T-helper 1 cell treated with Interleukin-12 subunit alpha and Interleukin-12 subunit beta and Interleukin-4 antibody, amounts not matched to agents 30 μg/mL and 1 μg/mL, for 36 hours (primary cell): Measurements from ENCODE around the gene PLA2G2F.
A peak's percentile ranks its signal among the peaks of the same experiment; 100 is the strongest.

Experiments
- H3K27ac Mint-ChIP-seq: one replicate; pipeline ENCODE4 v1.8.0; 2021; ENCODE audit warnings: mild to moderate bottlenecking, mixed read lengths
- H3K27me3 Mint-ChIP-seq: one replicate; pipeline ENCODE4 v1.8.0; 2021; ENCODE audit warnings: low read depth, mixed read lengths
- H3K36me3 Mint-ChIP-seq: one replicate; pipeline ENCODE4 v1.8.0; 2021; ENCODE audit warnings: low read depth, mixed read lengths
- H3K4me1 Mint-ChIP-seq: one replicate; pipeline ENCODE4 v1.8.0; 2021; ENCODE audit warnings: low read depth, mixed read lengths
- H3K4me3 Mint-ChIP-seq: one replicate; pipeline ENCODE4 v1.8.0; 2021; ENCODE audit warnings: mild to moderate bottlenecking, moderate library complexity, mixed read lengths
- H3K9me3 Mint-ChIP-seq: one replicate; pipeline ENCODE4 v1.8.0; 2021; ENCODE audit warnings: mixed read lengths

PLA2G2F gene, protein sequence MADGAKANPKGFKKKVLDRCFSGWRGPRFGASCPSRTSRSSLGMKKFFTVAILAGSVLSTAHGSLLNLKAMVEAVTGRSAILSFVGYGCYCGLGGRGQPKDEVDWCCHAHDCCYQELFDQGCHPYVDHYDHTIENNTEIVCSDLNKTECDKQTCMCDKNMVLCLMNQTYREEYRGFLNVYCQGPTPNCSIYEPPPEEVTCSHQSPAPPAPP

DNA sequence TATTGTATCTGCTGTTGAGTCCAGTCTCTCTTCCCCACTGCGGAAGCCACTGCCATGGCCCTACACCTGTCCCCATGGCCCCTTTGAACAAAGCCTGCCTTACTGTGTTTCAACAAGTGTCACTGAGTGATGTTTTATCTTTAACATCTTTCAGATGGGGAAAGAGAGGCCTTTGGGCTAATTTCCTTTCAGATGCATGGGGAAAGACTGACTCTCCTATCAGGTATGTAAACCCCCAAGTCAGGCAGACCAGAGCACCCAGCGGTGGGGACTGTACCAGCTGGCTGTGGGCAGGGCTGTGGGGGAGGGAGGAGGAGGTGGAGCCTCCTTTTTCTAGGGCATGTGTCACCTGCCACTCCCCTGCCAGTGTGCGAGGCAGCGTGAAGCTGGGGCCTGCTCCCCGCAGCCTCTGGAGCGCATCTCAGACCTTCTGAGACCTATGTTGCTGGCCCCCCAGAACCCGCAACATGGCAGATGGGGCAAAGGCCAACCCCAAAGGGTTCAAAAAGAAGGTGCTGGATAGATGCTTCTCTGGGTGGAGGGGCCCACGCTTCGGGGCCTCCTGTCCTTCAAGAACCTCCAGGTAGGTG is at the start of gene PLA2G2F:
Gene PLA2G2F, plus strand, starts transcription at position 363 of the 590 bp plus-strand sequence. Its CDS starts 105 bp downstream, at position 468.
- Mint-ChIP-seq H3K27ac (no peak within 1 kb of the TSS), H3K4me3 (no peak within 1 kb of the TSS), H3K4me1 (no peaks in the 10 kb centered on the region), H3K9me3 (no peaks in the 10 kb centered on the region), H3K36me3 (no peaks in the 10 kb centered on the region), H3K27me3 (no peaks in the 10 kb centered on the region)

DNA sequence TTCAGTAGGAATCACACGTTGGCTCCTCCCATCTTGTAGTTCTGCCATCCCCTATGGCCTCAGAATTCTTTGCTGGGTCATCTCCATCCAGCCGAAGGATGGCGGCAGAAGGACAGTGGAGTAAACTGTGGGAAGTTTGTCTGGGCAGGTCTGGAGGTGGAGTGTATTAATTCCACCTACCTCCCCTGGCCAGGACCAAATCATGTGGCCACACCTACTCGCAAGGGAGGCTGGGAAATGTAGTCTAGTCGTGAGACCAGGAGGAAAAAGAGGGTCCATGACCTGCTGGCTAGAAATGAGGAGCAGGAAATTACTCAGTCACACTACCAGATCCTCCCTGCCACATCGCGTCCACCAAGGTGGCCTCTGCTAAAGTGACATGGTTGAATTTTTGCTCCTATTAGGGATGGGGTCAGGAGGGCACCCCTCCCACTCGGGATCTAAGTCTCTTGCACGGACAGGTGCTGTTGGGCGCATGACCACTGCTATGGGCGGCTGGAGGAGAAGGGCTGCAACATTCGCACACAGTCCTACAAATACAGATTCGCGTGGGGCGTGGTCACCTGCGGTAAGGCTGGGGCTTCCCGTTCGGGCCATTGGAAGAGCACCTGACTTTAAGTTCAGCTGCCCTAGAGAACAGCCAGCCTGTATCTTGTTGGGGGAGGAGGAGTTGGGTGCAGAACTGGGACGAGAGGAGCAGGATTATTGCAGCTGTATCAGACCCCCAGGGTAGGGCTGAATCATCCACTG is 49.6 kb upstream of the PLA2G2F start:
- no peak overlapping the region for H3K27ac Mint-ChIP-seq
- H3K4me3 Mint-ChIP-seq: no peak overlapping the region
- H3K27me3 Mint-ChIP-seq: peaks cover 10% of the 10 kb centered on the region
- no peaks in the 10 kb centered on the region for H3K4me1 Mint-ChIP-seq
- no peaks in the 10 kb centered on the region for H3K9me3 Mint-ChIP-seq
- no peaks in the 10 kb centered on the region for H3K36me3 Mint-ChIP-seq

DNA sequence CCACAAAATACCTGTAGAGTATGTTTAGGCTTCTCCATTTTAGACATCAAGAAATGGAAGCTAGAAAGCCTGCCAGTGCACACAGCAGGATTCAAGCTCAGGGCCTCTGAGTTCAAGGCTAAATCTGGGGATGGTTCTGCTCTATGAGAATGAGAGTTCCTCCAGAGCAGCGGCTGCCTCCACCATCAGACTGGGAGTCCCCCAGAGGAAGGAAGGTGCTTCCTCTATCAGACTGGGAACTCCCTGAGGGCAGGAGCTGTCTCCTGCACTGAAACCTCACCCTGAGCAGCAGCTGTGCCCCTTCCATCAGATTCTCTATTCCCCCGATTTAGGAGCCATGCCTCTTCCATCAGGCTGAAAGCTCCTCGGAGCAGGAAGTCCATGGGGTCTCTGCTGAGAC is 49.0 kb upstream of the PLA2G2F start:
- no peaks in the 10 kb centered on the region for H3K9me3 Mint-ChIP-seq
- no peaks in the 10 kb centered on the region for H3K36me3 Mint-ChIP-seq
- no peaks in the 10 kb centered on the region for H3K4me1 Mint-ChIP-seq
- H3K27ac Mint-ChIP-seq: no peak overlapping the region
- peaks cover 10% of the 10 kb centered on the region for H3K27me3 Mint-ChIP-seq
- no peak overlapping the region for H3K4me3 Mint-ChIP-seq

DNA sequence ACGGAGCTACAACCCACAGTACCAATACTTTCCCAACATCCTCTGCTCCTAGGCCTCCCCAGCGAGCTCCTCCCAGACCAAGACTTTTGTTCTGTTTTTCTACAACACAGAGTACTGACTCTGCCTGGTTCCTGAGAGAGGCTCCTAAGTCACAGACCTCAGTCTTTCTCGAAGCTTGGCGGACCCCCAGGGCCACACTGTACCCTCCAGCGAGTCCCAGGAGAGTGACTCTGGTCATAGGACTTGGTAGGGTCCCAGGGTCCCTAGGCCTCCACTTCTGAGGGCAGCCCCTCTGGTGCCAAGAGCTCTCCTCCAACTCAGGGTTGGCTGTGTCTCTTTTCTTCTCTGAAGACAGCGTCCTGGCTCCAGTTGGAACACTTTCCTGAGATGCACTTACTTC is 48.5 kb upstream of the PLA2G2F start:
- Mint-ChIP-seq H3K9me3 (no peaks in the 10 kb centered on the region), H3K27me3 (peaks cover 10% of the 10 kb centered on the region), H3K27ac (no peak overlapping the region), H3K36me3 (no peaks in the 10 kb centered on the region), H3K4me3 (no peak overlapping the region), H3K4me1 (no peaks in the 10 kb centered on the region)

DNA sequence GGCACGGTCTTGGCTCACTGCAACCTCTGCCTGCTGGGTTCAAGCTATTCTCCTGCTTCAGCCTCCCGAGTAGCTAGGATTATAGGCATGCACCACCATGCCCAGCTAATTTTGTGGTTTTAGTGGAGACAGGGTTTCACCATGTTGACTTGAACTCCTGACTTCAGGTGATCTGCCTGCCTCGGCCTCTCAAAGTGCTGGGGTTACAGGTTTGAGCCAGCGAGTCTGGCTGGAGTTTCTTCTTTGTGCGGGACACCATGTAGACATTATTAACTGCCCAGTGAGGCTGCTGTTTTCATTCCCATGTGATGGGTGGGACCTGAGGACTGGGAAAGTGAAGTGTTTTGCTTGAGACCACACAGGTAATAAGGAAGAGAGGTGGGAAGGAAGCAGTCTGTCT is 45.8 kb upstream of the PLA2G2F start:
- Mint-ChIP-seq H3K4me3 (no peak overlapping the region), H3K27me3 (peaks cover 7% of the 10 kb centered on the region), H3K9me3 (no peaks in the 10 kb centered on the region), H3K4me1 (no peaks in the 10 kb centered on the region), H3K27ac (no peak overlapping the region), H3K36me3 (no peaks in the 10 kb centered on the region)

DNA sequence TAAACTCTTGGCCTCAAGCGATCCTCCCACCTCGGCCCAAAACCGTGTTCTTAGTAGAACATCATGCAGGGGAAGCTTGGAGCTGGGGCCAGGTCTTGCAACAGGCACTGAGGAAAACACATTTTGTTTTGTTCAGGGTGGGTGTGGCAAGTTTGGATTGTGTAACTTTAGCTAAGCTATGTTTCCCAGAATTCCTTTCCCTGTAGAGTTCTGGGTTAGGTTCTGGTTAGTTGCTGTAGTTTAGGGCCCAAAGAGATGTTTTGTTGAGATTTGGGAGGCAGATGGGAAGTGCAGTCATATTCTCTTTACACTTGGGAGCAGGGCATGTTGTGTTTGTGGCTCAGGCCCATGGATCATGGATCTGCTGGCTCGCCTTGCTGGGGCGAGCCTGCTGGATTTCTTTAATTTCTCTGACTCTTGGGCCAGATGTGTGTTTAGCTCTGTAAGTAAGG is 45.2 kb upstream of the PLA2G2F start:
- Mint-ChIP-seq H3K4me3 (no peak overlapping the region), H3K36me3 (no peaks in the 10 kb centered on the region), H3K9me3 (no peaks in the 10 kb centered on the region), H3K27ac (no peak overlapping the region), H3K4me1 (no peaks in the 10 kb centered on the region), H3K27me3 (peaks cover 7% of the 10 kb centered on the region)

DNA sequence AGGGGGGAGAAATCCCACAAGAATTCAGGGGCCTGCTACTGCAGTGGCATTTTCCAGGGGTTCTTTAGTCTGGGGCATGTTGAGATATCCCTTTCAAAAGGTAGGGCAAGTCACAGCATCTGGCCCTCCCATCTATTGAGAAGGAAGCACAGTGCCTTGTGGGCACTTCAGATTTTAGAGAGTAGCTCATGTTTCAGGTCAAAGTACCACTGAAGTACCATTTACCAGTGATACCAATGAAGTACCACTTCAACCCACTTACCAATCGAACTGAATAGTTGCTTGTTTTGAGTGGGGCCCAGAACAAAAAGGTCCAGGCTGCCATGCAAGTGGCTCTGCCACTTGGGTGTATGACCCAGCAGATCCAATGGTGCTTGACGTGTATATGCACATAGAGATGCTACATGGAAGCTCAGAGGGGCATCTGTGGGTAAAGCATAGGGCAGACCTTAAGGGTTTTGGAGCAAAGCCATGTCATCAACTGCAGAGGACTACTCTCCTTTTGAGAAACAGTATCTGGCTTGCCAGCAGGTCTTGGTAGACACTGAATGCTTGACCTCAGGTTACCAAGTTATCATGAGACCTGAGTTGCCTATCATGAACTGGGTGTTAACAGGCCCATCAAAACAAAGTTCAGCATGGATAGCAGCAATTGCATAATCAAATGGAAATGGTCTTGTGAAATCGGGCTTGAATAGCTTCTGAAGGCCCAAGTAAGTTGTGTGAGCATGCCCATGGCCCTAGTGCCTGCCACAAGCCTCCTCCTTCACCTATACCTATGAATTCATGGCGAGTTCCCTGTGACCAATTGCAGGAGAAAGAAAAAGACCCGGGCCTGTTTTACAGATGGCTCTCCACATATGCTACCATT is 43.3 kb upstream of the PLA2G2F start:
- no peak overlapping the region for H3K4me3 Mint-ChIP-seq
- no peak overlapping the region for H3K27ac Mint-ChIP-seq
- H3K4me1 Mint-ChIP-seq: no peaks in the 10 kb centered on the region
- peaks cover 7% of the 10 kb centered on the region for H3K27me3 Mint-ChIP-seq
- no peaks in the 10 kb centered on the region for H3K9me3 Mint-ChIP-seq
- no peaks in the 10 kb centered on the region for H3K36me3 Mint-ChIP-seq

DNA sequence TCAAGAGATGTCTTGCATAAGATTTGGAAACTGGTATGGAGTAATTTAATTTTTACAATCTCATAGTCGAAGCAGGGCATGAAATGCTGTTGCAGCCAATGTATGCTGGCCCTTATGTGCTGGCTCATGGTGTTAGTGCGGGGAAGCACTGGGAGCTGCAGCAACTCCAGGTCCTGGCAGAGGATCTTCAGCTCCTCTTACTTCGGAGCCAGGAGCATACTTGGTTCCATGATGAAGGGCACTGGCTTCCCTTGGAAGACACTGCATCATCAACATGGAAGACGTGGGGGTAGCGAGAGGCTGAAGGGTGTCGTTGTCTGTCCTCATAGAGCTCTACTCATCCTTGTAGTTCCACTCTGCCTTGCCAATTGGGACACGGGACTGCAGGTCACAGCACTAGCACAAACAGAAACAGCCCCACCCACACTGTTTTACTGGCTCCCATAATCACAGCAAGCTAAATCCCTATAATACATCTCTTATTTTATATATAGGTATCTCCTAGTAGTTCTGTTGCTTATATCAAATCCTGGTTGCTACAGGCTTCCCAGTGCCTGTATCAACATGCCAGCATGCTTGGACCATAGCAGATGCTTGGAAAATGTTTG is 42.2 kb upstream of the PLA2G2F start:
- Mint-ChIP-seq H3K27ac (no peak overlapping the region), H3K4me3 (no peak overlapping the region), H3K27me3 (peaks cover 7% of the 10 kb centered on the region), H3K4me1 (peaks cover 2% of the 10 kb centered on the region), H3K36me3 (no peaks in the 10 kb centered on the region), H3K9me3 (no peaks in the 10 kb centered on the region)

DNA sequence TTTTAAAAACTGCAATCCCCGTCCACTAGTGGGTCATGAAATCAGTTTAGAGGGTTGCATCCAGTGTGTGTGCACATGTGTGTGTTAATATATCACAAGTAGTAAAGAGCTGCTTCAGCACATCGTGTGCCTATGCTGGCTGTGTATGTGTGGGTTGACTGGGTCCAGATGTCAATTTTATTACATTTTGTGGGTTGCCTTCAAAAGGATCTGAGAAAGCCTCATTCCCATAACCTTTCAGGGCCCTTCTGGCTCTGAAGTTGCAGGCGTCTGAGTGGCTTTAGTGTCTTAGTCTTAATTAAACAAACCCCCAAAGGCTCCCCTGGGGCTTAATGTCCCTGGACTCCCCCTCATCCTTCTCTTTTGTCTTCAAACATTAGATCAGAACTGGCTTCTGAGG is 39.6 kb upstream of the PLA2G2F start:
- H3K9me3 Mint-ChIP-seq: no peaks in the 10 kb centered on the region
- no peak overlapping the region for H3K27ac Mint-ChIP-seq
- peaks cover 8% of the 10 kb centered on the region for H3K4me1 Mint-ChIP-seq
- no peak overlapping the region for H3K4me3 Mint-ChIP-seq
- H3K36me3 Mint-ChIP-seq: no peaks in the 10 kb centered on the region
- no peaks in the 10 kb centered on the region for H3K27me3 Mint-ChIP-seq

DNA sequence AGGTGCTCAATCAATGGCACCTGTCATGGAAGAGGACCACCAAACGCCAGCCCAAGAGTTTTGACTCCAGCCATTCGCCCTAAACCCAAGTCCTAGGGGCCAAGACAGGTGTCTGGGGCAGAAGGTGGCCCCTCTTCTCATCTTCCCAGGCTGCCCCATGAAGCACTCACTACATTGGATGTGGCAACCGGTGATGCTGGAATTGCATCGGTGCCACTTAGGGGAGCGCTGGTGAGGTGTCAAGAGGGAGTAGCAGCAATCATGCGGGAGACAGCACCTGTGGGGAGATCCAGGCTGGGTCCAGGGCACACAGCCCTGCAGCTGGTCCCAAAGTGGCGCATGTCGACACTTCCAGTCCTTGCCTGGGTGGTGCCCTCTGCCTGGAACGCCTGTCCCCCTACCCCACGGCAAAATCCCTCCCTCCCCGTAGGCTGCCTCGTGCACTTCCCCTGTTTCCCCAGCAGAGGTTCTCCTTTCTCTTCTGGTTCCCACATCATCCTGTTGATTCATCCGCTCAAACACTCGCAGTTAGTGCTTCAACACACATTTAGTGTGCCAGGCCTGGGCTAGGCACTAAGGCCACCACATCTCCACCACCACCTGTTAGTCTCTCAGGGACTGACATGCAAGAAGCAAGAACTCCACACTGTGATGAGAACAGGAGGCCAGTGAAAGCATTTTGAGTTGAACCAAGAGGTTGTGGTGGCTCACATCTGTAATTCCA is 38.3 kb upstream of the PLA2G2F start:
- Mint-ChIP-seq H3K36me3 (no peaks in the 10 kb centered on the region), H3K27me3 (no peaks in the 10 kb centered on the region), H3K4me3 (no peak overlapping the region), H3K27ac (no peak overlapping the region), H3K4me1 (peaks cover 8% of the 10 kb centered on the region), H3K9me3 (no peaks in the 10 kb centered on the region)

DNA sequence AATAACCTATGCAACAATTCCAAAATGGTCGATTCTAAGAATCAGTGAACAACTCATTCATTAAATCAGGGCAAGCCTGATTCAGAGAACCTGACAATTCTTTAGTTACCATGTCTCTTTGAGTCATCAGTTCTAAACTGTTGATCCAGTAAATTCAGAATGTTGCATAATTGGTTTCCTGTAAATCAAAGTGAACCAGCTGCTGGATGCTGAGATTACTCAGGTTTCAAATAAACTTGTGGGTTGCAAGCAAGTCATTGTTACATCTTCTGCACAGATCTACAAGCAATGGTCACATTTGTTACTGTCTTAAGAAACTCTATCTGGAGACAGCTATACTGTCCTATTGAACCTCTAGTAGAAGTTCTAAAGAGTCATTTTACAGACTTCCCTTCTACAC is 36.2 kb upstream of the PLA2G2F start:
- Mint-ChIP-seq H3K27ac (peak overlapping the region; percentile 17), H3K9me3 (no peaks in the 10 kb centered on the region), H3K27me3 (no peaks in the 10 kb centered on the region), H3K36me3 (no peaks in the 10 kb centered on the region), H3K4me3 (no peak overlapping the region), H3K4me1 (peaks cover 8% of the 10 kb centered on the region)

DNA sequence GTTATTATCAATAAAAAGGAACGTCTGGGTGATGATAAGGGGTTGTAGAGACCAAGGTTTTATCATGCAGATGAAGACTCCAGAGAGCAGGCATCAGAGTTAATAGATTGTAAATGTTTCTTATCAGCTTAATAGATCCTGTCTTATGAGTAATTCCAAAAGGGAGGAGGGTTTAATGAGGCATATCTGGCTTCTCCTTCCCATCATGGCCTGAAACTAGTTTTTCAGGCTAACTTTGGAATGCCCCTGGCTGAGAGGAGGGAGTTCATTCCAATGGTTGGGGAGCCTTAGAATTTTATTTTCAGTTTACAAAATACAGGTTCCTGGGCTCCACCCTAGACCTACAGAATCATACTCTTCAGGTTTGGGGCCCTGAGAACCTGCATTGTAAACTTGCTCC is 33.3 kb upstream of the PLA2G2F start:
- H3K27me3 Mint-ChIP-seq: peaks cover 5% of the 10 kb centered on the region
- no peak overlapping the region for H3K4me3 Mint-ChIP-seq
- H3K4me1 Mint-ChIP-seq: peaks cover 8% of the 10 kb centered on the region
- H3K9me3 Mint-ChIP-seq: no peaks in the 10 kb centered on the region
- no peaks in the 10 kb centered on the region for H3K36me3 Mint-ChIP-seq
- no peak overlapping the region for H3K27ac Mint-ChIP-seq

DNA sequence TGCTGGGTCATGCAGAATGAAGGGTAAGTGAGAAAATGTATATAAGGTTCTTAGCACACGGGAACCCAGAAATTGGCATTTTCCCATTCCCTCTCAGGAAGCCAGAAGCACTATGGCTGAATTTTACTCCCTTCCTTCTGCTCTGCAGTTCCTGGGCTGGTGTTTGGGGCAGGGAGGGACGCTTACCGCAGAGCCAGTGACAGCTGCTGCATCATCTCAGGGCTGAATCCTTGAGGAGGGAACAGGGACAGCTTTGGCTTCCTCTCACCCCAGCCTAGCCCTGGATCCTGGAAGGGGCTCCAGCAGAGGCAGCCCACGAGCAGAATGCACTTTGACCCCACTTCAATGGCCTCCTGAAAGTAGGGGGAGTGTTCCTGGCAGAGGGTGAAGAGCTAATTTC is 31.8 kb upstream of the PLA2G2F start:
- Mint-ChIP-seq H3K27ac (no peak overlapping the region), H3K4me1 (peaks cover 7% of the 10 kb centered on the region), H3K27me3 (peaks cover 5% of the 10 kb centered on the region), H3K9me3 (no peaks in the 10 kb centered on the region), H3K36me3 (no peaks in the 10 kb centered on the region), H3K4me3 (no peak overlapping the region)

DNA sequence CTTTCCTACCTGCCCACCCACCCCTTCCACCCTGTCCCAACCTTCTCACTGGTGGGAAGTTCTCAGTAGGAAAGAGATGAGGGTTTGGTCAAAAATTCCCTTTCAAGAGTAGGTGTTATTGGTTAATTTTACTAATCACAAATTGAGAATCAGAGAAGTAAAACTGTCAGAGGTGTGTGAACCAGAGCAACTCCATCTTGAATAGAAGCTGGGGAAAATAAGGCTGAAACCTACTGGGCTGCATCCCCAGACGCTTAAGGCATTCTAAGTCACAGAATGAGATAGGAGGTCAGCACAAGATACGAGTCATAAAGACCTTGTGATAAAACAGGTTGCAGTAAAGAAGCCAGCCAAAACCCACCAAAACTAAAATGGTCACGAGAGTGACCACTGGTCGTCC is 31.3 kb upstream of the PLA2G2F start:
- no peaks in the 10 kb centered on the region for H3K9me3 Mint-ChIP-seq
- H3K27me3 Mint-ChIP-seq: peaks cover 5% of the 10 kb centered on the region
- H3K36me3 Mint-ChIP-seq: no peaks in the 10 kb centered on the region
- H3K27ac Mint-ChIP-seq: no peak overlapping the region
- peaks cover 4% of the 10 kb centered on the region for H3K4me1 Mint-ChIP-seq
- no peak overlapping the region for H3K4me3 Mint-ChIP-seq
